Measurements from ENCODE around the gene TMCC1. TPM values are rescaled to one million over a fixed set of nuclear protein-coding genes. Genes with fewer than 3 reads are reported as not detected.
A peak's percentile ranks its signal among the peaks of the same experiment; 100 is the strongest.

Gene TMCC1
- total RNA-seq, 1 donor from 2014 or later: 36.9 TPM

- H3K9me3 Mint-ChIP-seq: no peaks in the 10 kb centered on the region
- DNase-seq (ENCODE audit: low read depth, low spot score): no peak
Measured at GRCh38 chr3:129608087-129608935, 285.2 kb downstream of the TMCC1 start.

DNA sequence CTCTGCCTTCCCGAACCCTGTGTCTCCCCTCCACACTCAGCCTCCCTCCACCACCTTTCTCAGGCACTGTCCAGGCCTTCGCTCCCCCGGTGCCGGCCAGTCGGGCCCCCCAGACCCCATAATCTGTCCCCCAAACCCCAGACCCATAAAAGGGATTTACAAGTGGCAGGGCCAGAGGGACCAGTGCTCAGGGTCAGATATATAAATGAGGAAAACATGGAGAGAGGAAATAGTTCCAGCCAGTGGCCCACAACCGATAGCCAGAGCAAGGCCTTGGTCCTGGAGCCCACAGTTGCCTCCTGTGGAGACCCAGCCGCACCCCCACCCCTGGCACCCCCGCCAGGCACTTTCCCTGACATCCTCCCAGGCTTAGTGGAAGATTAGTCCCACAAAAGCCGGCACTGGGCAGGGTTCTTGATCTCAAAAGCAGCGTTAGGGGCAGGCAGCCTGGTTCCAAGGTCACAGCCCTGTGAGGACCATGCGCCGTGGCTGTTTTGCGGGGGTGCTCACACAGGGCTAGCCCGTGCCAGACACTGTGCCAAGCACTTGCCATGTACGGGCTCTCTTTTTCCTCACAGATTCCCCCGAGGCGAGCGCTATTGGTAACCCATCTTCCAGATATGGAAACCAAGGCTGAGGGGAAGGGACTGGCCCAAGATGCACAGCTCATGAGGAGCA lies 286.0 kb downstream of the TMCC1 start:
- Mint-ChIP-seq H3K9me3 (no peaks in the 10 kb centered on the region), H3K27me3 (ENCODE audit: low read depth) (peaks cover 46% of the 10 kb centered on the region), H3K4me1 (peaks cover 54% of the 10 kb centered on the region), H3K27ac (ENCODE audit: unreplicated experiment) (no peak overlapping the region), H3K4me3 (peak overlapping the region; percentile 88), H3K36me3 (ENCODE audit: low read depth) (no peaks in the 10 kb centered on the region)
- no peak for DNase-seq (ENCODE audit: low read depth, low spot score)
- TF ChIP-seq CTCF (conservative IDR thresholded peaks at IDR 0.05): no peak

More at GRCh38 chr3:129608087-129608935, 285.2 kb downstream of the TMCC1 start:
- no peaks in the 10 kb centered on the region for H3K36me3 Mint-ChIP-seq (ENCODE audit: low read depth)
- TF ChIP-seq CTCF (conservative IDR thresholded peaks at IDR 0.05): no peak
- H3K27ac Mint-ChIP-seq (ENCODE audit: unreplicated experiment): no peak overlapping the region
- peak overlapping the region; percentile 65 for H3K4me3 Mint-ChIP-seq
- H3K4me1 Mint-ChIP-seq: peaks cover 57% of the 10 kb centered on the region
- H3K27me3 Mint-ChIP-seq (ENCODE audit: low read depth): peaks cover 45% of the 10 kb centered on the region

- H3K27me3 Mint-ChIP-seq (ENCODE audit: low read depth): peaks cover 46% of the 10 kb centered on the region
- TF ChIP-seq CTCF (conservative IDR thresholded peaks at IDR 0.05): no peak
- peak within 1 kb of the TSS; percentile 92 for H3K4me3 Mint-ChIP-seq
- H3K36me3 Mint-ChIP-seq (ENCODE audit: low read depth): no peaks in the 10 kb centered on the region
- DNase-seq (ENCODE audit: low read depth, low spot score): peak; percentile 46
- H3K27ac Mint-ChIP-seq (ENCODE audit: unreplicated experiment): peak within 1 kb of the TSS; percentile 6
- peaks cover 48% of the 10 kb centered on the region for H3K4me1 Mint-ChIP-seq
- no peaks in the 10 kb centered on the region for H3K9me3 Mint-ChIP-seq
Measured at GRCh38 chr3:129606636-129607390, 286.7 kb downstream of the TMCC1 start, which contains the start of gene PLXND1. TSS of gene PLXND1 (minus strand) at chr3:129606676. CDS start at chr3:129606639, 37 bp downstream.

DNA sequence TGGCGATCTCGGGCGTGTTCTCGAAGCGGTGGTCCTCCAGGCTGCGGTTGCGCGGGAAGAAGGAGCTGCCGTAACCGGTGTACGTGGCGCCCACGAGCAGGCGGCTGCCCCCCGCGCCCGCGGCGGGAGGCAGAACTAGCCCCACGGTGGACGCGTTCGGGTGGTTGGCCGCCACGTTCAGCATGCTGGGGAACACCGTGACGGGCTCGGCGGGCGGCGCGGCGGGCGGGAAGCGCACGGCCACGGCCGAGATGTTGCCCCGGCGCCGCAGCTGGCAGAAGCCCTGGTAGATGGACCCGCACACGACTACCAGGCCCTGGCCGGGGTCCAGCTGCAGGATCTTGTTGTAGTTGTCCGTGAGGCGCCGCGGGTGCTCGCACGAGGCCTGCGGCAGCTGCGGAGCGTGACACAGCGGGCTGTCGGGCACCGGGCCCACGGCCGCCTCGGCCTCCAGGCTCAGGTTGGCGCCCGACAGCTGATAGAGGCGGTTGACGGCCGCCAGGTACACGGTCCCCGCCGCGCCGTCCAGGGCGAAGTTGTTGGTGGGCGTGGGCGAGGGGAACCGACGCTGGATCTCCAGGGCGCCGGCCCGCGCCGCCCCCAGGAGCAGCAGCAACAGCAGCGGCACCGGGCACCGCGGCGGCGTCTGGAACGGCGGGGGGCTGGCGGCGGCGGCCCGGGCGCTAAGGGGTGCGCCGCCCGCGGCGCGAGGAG lies 287.4 kb downstream of the TMCC1 start:
- peak overlapping the region; percentile 92 for H3K4me3 Mint-ChIP-seq
- H3K9me3 Mint-ChIP-seq: no peaks in the 10 kb centered on the region
- H3K27me3 Mint-ChIP-seq (ENCODE audit: low read depth): peaks cover 46% of the 10 kb centered on the region
- peaks cover 44% of the 10 kb centered on the region for H3K4me1 Mint-ChIP-seq
- no peaks in the 10 kb centered on the region for H3K36me3 Mint-ChIP-seq (ENCODE audit: low read depth)
- no peak for DNase-seq (ENCODE audit: low read depth, low spot score)
- TF ChIP-seq CTCF (conservative IDR thresholded peaks at IDR 0.05): no peak
- no peak overlapping the region for H3K27ac Mint-ChIP-seq (ENCODE audit: unreplicated experiment)

All from neural crest cell (in vitro differentiated cells).